ENCODE measurements around the gene CD63. TPM values are rescaled to one million over a fixed set of nuclear protein-coding genes. Genes with fewer than 3 reads are reported as not detected.
A peak's percentile ranks its signal among the peaks of the same experiment; 100 is the strongest.

The CD63 gene
- total and polyA plus RNA-seq, 5 experiments from 2014 or later: 41.0 to 412 (median 119) TPM

GRCh38 chr12:55708695-55709233 lies 20.0 kb downstream of the CD63 start:
- Mint-ChIP-seq H3K27me3 (peaks cover 5 to 32% (median 24%) of the 10 kb centered on the region in 5 donors), H3K4me1 (peaks cover 17 to 23% (median 20%) of the 10 kb centered on the region in 4 donors), H3K36me3 (no peaks in the 10 kb centered on the region), H3K27ac (peak overlapping the region in 2 of 10 donors; percentile 21 to 49), H3K9me3 (no peaks in the 10 kb centered on the region), H3K4me3 (peak overlapping the region; percentile 64 to 92 (median 84))
- peak in 1 of 10 donors; percentile 22 for DNase-seq
- POLR2A ChIA-PET: no interaction called here
- ATAC-seq: no peak

- peak in 9 of 10 donors; percentile 25 to 74 (median 46) for DNase-seq
- POLR2A ChIA-PET: interaction anchor here (0.6 kb wide), 1 partner anchor 255 kb away, joined by 3 read pairs; no protein-coding TSS in a partner anchor
These were observed 20.7 kb downstream of the CD63 start, which contains the start of gene ITGA7 for GRCh38 chr12:55707841-55708694. TSS of gene ITGA7 (minus strand) at chr12:55707904. CDS start at chr12:55707682, 222 bp downstream.

GRCh38 chr12:55707219-55707671 lies 21.6 kb downstream of the CD63 start:
- Mint-ChIP-seq H3K36me3 (no peaks in the 10 kb centered on the region), H3K4me3 (peak overlapping the region; percentile 68 to 92 (median 80)), H3K27ac (peak overlapping the region in 1 of 10 donors; percentile 38), H3K4me1 (peaks cover 17 to 23% (median 19%) of the 10 kb centered on the region in 4 donors), H3K27me3 (peaks cover 5 to 32% (median 24%) of the 10 kb centered on the region in 5 donors), H3K9me3 (no peaks in the 10 kb centered on the region)
- POLR2A ChIA-PET: interaction anchor here (0.6 to 2.0 kb wide), 2 partner anchors 10 to 255 kb away, joined by 3 to 5 read pairs; no protein-coding TSS in a partner anchor
- DNase-seq (peak in 1 of 10 donors; percentile 58), ATAC-seq (peak; percentile 45 to 56)

More at GRCh38 chr12:55707841-55708694, 20.7 kb downstream of the CD63 start, which contains the start of gene ITGA7:
- peak; percentile 72 to 90 for ATAC-seq
- Mint-ChIP-seq H3K27ac (peak within 1 kb of the TSS in 6 of 10 donors; percentile 21 to 64 (median 36)), H3K4me3 (peak within 1 kb of the TSS; percentile 73 to 92 (median 84)), H3K27me3 (peaks cover 5 to 32% (median 24%) of the 10 kb centered on the region in 5 donors), H3K36me3 (no peaks in the 10 kb centered on the region), H3K9me3 (no peaks in the 10 kb centered on the region), H3K4me1 (peaks cover 17 to 23% (median 20%) of the 10 kb centered on the region in 4 donors)

GRCh38 chr12:55706568-55707218 lies 22.1 kb downstream of the CD63 start:
- DNase-seq (peak in 1 of 10 donors; percentile 21), ATAC-seq (no peak)
- no peaks in the 10 kb centered on the region for H3K9me3 Mint-ChIP-seq
- POLR2A ChIA-PET: interaction anchor here (0.6 to 2.0 kb wide), 3 partner anchors 9 to 222 kb away, joined by 3 to 7 read pairs (median 5); partner anchors contain the start of gene BLOC1S1
- H3K36me3 Mint-ChIP-seq: no peaks in the 10 kb centered on the region
- H3K4me3 Mint-ChIP-seq: peak overlapping the region; percentile 68 to 92 (median 80)
- H3K4me1 Mint-ChIP-seq: peaks cover 17 to 23% (median 19%) of the 10 kb centered on the region in 4 donors
- H3K27me3 Mint-ChIP-seq: peaks cover 5 to 32% (median 21%) of the 10 kb centered on the region in 5 donors
- H3K27ac Mint-ChIP-seq: peak overlapping the region in 2 of 10 donors; percentile 33 to 38

- ATAC-seq (peak in 1 of 2 donors; percentile 46), DNase-seq (no peak)
- Mint-ChIP-seq H3K27ac (peak overlapping the region in 1 of 10 donors; percentile 22), H3K9me3 (no peaks in the 10 kb centered on the region), H3K4me3 (peak overlapping the region in 5 of 10 donors; percentile 6 to 45 (median 34)), H3K27me3 (peaks cover 5 to 32% (median 21%) of the 10 kb centered on the region in 5 donors), H3K4me1 (peaks cover 17 to 23% (median 19%) of the 10 kb centered on the region in 4 donors), H3K36me3 (no peaks in the 10 kb centered on the region)
- POLR2A ChIA-PET: interaction anchor here (0.6 to 2.0 kb wide), 4 partner anchors 10 to 222 kb away, joined by 3 to 7 read pairs (median 4); partner anchors contain the start of genes BLOC1S1 and GDF11
These were observed 22.9 kb downstream of the CD63 start for GRCh38 chr12:55705782-55706402.

- peaks cover 17 to 23% (median 19%) of the 10 kb centered on the region in 4 donors for H3K4me1 Mint-ChIP-seq
- POLR2A ChIA-PET: interaction anchor here (0.6 to 2.0 kb wide), 3 partner anchors 11 to 38 kb away, joined by 3 to 5 read pairs (median 3); partner anchors contain the start of genes BLOC1S1 and GDF11
- H3K36me3 Mint-ChIP-seq: no peaks in the 10 kb centered on the region
- peak overlapping the region in 1 of 10 donors; percentile 16 for H3K27ac Mint-ChIP-seq
- H3K9me3 Mint-ChIP-seq: no peaks in the 10 kb centered on the region
- no peak overlapping the region for H3K4me3 Mint-ChIP-seq
- ATAC-seq: no peak
- peaks cover 5 to 32% (median 21%) of the 10 kb centered on the region in 5 donors for H3K27me3 Mint-ChIP-seq
- peak in 1 of 10 donors; percentile 19 for DNase-seq
These were observed 23.7 kb downstream of the CD63 start for GRCh38 chr12:55704824-55705718.

GRCh38 chr12:55703901-55704761 lies 24.7 kb downstream of the CD63 start:
- peaks cover 17 to 21% (median 17%) of the 10 kb centered on the region in 4 donors for H3K4me1 Mint-ChIP-seq
- H3K9me3 Mint-ChIP-seq: no peaks in the 10 kb centered on the region
- ATAC-seq: no peak
- peak overlapping the region in 1 of 10 donors; percentile 70 for H3K27ac Mint-ChIP-seq
- no peaks in the 10 kb centered on the region for H3K36me3 Mint-ChIP-seq
- no peak overlapping the region for H3K4me3 Mint-ChIP-seq
- POLR2A ChIA-PET: no interaction called here
- peaks cover 3 to 25% (median 15%) of the 10 kb centered on the region in 5 donors for H3K27me3 Mint-ChIP-seq
- DNase-seq: peak in 1 of 10 donors; percentile 14

- DNase-seq: no peak
- H3K4me3 Mint-ChIP-seq: no peak overlapping the region
- ATAC-seq: no peak
- peak overlapping the region in 1 of 10 donors; percentile 37 for H3K27ac Mint-ChIP-seq
- H3K36me3 Mint-ChIP-seq: no peaks in the 10 kb centered on the region
- POLR2A ChIA-PET: no interaction called here
- peaks cover 9 to 13% (median 10%) of the 10 kb centered on the region in 4 donors for H3K4me1 Mint-ChIP-seq
- H3K27me3 Mint-ChIP-seq: peaks cover 0 to 16% (median 10%) of the 10 kb centered on the region in 5 donors
- H3K9me3 Mint-ChIP-seq: no peaks in the 10 kb centered on the region
These were observed 25.5 kb downstream of the CD63 start for GRCh38 chr12:55703288-55703687.

GRCh38 chr12:55702861-55703260 lies 25.9 kb downstream of the CD63 start:
- H3K4me1 Mint-ChIP-seq: peaks cover 5 to 8% (median 7%) of the 10 kb centered on the region in 4 donors
- DNase-seq (peak in 1 of 10 donors; percentile 54), ATAC-seq (no peak)
- H3K4me3 Mint-ChIP-seq: no peak overlapping the region
- peak overlapping the region in 1 of 10 donors; percentile 37 for H3K27ac Mint-ChIP-seq
- H3K27me3 Mint-ChIP-seq: peaks cover 0 to 12% (median 7%) of the 10 kb centered on the region in 5 donors
- H3K9me3 Mint-ChIP-seq: no peaks in the 10 kb centered on the region
- POLR2A ChIA-PET: no interaction called here
- no peaks in the 10 kb centered on the region for H3K36me3 Mint-ChIP-seq
